ENCODE measurements around the gene CTDSPL. TPM values are rescaled to one million over a fixed set of nuclear protein-coding genes. Genes with fewer than 3 reads are reported as not detected.

CTDSPL gene
- total RNA-seq, 1 donor: 34.7 TPM

DNA sequence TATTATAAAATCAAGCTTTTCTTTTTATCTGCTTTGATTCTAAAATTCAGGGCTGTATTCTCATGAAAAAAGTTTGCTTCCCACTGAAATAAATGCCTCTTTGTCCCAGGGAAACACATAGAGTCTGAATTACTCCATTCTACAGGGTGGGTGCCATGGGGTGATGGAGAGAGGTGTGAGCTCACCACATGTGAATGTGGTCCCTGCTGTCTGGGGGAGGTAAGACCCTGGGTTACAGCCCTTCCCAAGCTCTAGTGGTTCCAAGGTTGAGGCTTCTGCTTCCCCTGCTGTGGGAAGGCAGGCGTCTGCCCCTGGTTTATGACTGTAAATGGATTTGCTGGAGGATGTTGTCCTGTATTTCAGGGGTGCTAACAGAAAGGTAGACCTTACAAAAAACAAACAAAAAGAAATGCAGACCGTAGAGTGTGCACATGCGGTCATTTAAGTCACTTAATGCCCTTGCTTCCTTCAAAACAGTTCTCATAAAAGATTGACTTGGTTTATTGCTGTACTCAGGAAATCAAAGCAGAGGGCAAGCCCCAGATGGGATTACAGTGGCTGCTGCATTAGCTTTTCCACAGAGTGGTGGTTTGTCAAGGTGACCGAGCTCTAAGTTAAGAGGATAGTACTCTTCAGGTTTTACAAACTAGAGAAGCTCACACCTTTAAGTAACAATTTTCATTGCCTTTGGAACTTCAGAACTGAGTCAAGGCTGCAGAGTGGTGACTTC lies 49.2 kb downstream of the CTDSPL start:
- H3K79me2 ChIP-seq (ENCODE audit: insufficient read depth, low read length): peaks cover 49% of the 10 kb centered on the region
- H3K36me3 ChIP-seq (ENCODE audit: insufficient read depth, low read length): peaks cover 3% of the 10 kb centered on the region
- no peak overlapping the region for H3K27ac ChIP-seq (ENCODE audit: low read depth, low read length)
- no peaks in the 10 kb centered on the region for H3K27me3 ChIP-seq (ENCODE audit: insufficient read depth, low read length)
- H3K4me3 ChIP-seq (ENCODE audit: insufficient read depth, low read length): no peak overlapping the region
- H3K4me2 ChIP-seq (ENCODE audit: insufficient read depth, low read length): no peak overlapping the region
- H3K9me3 ChIP-seq (ENCODE audit: low read depth, low read length): no peaks in the 10 kb centered on the region
- TF ChIP-seq CTCF (IDR thresholded peaks at IDR 0.05; ENCODE audit: extremely low read depth, low read depth, low read length): no peak
- DNase-seq (ENCODE audit: insufficient read length, low spot score, missing footprints): no peak
- peaks cover 11% of the 10 kb centered on the region for H3K4me1 ChIP-seq (ENCODE audit: insufficient read depth, low read length)
- peaks cover 12% of the 10 kb centered on the region for H4K20me1 ChIP-seq (ENCODE audit: insufficient read depth, low read length)
- H2AFZ ChIP-seq (ENCODE audit: low read length): no peak overlapping the region

DNA sequence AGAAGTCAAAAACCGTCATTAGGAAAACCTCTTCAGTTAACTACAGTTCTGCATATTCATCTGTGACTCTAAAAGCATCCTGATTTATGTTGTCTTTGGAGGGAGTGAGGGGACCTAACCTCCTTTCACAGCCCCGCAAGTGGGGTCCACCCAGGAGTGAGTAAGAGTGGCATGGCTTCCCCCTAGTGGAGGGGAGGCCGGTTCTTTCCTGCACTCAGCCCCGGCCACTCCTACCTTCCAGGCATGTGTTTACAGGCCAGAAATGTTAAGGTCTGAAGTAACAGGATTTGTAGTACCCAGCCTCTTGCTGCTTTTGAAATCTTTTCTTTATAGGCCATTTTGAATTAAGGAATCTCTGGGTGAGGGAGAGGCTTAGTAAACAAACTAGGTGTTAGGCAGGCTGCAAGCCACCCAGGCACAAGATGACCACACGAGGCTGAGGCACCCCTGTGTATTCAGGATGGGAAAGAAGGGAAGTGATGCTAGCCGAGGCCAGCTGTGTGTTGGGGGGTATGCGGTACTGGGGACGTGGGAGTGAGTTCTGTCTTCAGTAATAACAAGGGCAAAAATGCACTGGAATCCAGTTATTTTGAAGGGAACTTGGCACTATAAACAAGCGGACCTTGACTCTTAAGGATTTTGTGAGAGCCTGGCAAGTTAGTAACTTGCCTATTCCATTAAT lies 50.5 kb downstream of the CTDSPL start:
- Histone ChIP-seq H3K27ac (ENCODE audit: low read depth, low read length) (no peak overlapping the region), H3K27me3 (ENCODE audit: insufficient read depth, low read length) (no peaks in the 10 kb centered on the region), H3K4me1 (ENCODE audit: insufficient read depth, low read length) (no peaks in the 10 kb centered on the region), H3K36me3 (ENCODE audit: insufficient read depth, low read length) (peaks cover 3% of the 10 kb centered on the region), H3K9me3 (ENCODE audit: low read depth, low read length) (no peaks in the 10 kb centered on the region), H2AFZ (ENCODE audit: low read length) (no peak overlapping the region), H4K20me1 (ENCODE audit: insufficient read depth, low read length) (peaks cover 7% of the 10 kb centered on the region), H3K4me2 (ENCODE audit: insufficient read depth, low read length) (no peak overlapping the region), H3K4me3 (ENCODE audit: insufficient read depth, low read length) (no peak overlapping the region), H3K79me2 (ENCODE audit: insufficient read depth, low read length) (peaks cover 50% of the 10 kb centered on the region)
- peak; percentile 55 for DNase-seq (ENCODE audit: insufficient read length, low spot score, missing footprints)
- TF ChIP-seq CTCF (IDR thresholded peaks at IDR 0.05; ENCODE audit: extremely low read depth, low read depth, low read length): peak; percentile 6

GRCh38 chr3:37913522-37913921 lies 51.8 kb downstream of the CTDSPL start:
- Histone ChIP-seq H4K20me1 (ENCODE audit: insufficient read depth, low read length) (no peaks in the 10 kb centered on the region), H2AFZ (ENCODE audit: low read length) (no peak overlapping the region), H3K79me2 (ENCODE audit: insufficient read depth, low read length) (peaks cover 41% of the 10 kb centered on the region), H3K27ac (ENCODE audit: low read depth, low read length) (no peak overlapping the region), H3K27me3 (ENCODE audit: insufficient read depth, low read length) (no peaks in the 10 kb centered on the region), H3K9me3 (ENCODE audit: low read depth, low read length) (no peaks in the 10 kb centered on the region), H3K4me3 (ENCODE audit: insufficient read depth, low read length) (no peak overlapping the region), H3K4me1 (ENCODE audit: insufficient read depth, low read length) (no peaks in the 10 kb centered on the region), H3K36me3 (ENCODE audit: insufficient read depth, low read length) (peaks cover 3% of the 10 kb centered on the region), H3K4me2 (ENCODE audit: insufficient read depth, low read length) (no peak overlapping the region)
- no peak for DNase-seq (ENCODE audit: insufficient read length, low spot score, missing footprints)
- no peak for TF ChIP-seq CTCF (IDR thresholded peaks at IDR 0.05; ENCODE audit: extremely low read depth, low read depth, low read length)

- H3K4me1 ChIP-seq (ENCODE audit: insufficient read depth, low read length): no peaks in the 10 kb centered on the region
- no peak overlapping the region for H3K4me3 ChIP-seq (ENCODE audit: insufficient read depth, low read length)
- H3K36me3 ChIP-seq (ENCODE audit: insufficient read depth, low read length): peaks cover 3% of the 10 kb centered on the region
- no peak overlapping the region for H2AFZ ChIP-seq (ENCODE audit: low read length)
- no peaks in the 10 kb centered on the region for H3K27me3 ChIP-seq (ENCODE audit: insufficient read depth, low read length)
- no peak for TF ChIP-seq CTCF (IDR thresholded peaks at IDR 0.05; ENCODE audit: extremely low read depth, low read depth, low read length)
- DNase-seq (ENCODE audit: insufficient read length, low spot score, missing footprints): no peak
- no peaks in the 10 kb centered on the region for H4K20me1 ChIP-seq (ENCODE audit: insufficient read depth, low read length)
- no peak overlapping the region for H3K4me2 ChIP-seq (ENCODE audit: insufficient read depth, low read length)
- H3K27ac ChIP-seq (ENCODE audit: low read depth, low read length): no peak overlapping the region
- peaks cover 17% of the 10 kb centered on the region for H3K79me2 ChIP-seq (ENCODE audit: insufficient read depth, low read length)
- H3K9me3 ChIP-seq (ENCODE audit: low read depth, low read length): no peaks in the 10 kb centered on the region
Measured at GRCh38 chr3:37916685-37917084, 55.0 kb downstream of the CTDSPL start.

All from osteoblast (primary cell).